Lung (tissue), 12 donors: ENCODE data around the gene BCOR. TPM values are rescaled to one million over a fixed set of nuclear protein-coding genes. Genes with fewer than 3 reads are reported as not detected.

Source experiments
- ATAC-seq: fragments of 200-7000 bp; cut with Tn5 transposase; one replicate; pipeline ENCODE4 v1.9.1; 2020; ENCODE audit warnings: moderate number of reproducible peaks; ENCODE audit not compliant: insufficient read depth, low FRiP score
- DNase-seq, 3 donors: peaks; one replicate each; pipeline ENCODE4 v3.0.0-alpha.2; 2013 to 2017
- H3K27ac ChIP-seq, 2 donors: one replicate each; pipeline ENCODE4 v1.5.1; 2013; ENCODE audit warnings: mild to moderate bottlenecking in 2 of 2, moderate library complexity in 2 of 2, control low read depth in 1 of 2, inconsistent platforms in 1 of 2, low read depth in 1 of 2, low read length in 1 of 2
- H3K27me3 ChIP-seq, 3 donors: one replicate each; pipeline ENCODE4 v1.5.1; 2013; ENCODE audit warnings: low read length in 2 of 3; ENCODE audit not compliant: control insufficient read depth in 3 of 3, insufficient read depth in 3 of 3
- H3K36me3 ChIP-seq, 4 donors: one replicate each; pipeline ENCODE4 v1.5.1; 2013; ENCODE audit warnings: low read length in 4 of 4, mild to moderate bottlenecking in 1 of 4, moderate library complexity in 1 of 4; ENCODE audit not compliant: control insufficient read depth in 4 of 4, insufficient read depth in 4 of 4
- H3K4me1 ChIP-seq, 5 donors: one replicate each; pipeline ENCODE4 v1.5.1; 2013; ENCODE audit warnings: low read length in 5 of 5, mild to moderate bottlenecking in 2 of 5, moderate library complexity in 1 of 5; ENCODE audit not compliant: control insufficient read depth in 5 of 5, insufficient read depth in 5 of 5
- H3K4me3 ChIP-seq: one replicate; pipeline ENCODE4 v1.5.1; 2013; ENCODE audit warnings: mild to moderate bottlenecking, control low read depth, moderate library complexity
- H3K9ac ChIP-seq, 2 donors: one replicate each; pipeline ENCODE4 v1.5.1; 2013; ENCODE audit warnings: low read length in 2 of 2, control low read depth in 1 of 2; ENCODE audit not compliant: insufficient read depth in 1 of 2
- H3K9me3 ChIP-seq, 4 donors: one replicate each; pipeline ENCODE4 v1.5.1; 2013; ENCODE audit warnings: low read length in 3 of 4, mild to moderate bottlenecking in 1 of 4, moderate library complexity in 1 of 4; ENCODE audit not compliant: control insufficient read depth in 4 of 4, insufficient read depth in 3 of 4
- CTCF ChIP-seq: IDR thresholded peaks from 2 replicates; pipeline ENCODE4 v1.5.1; 2012; ENCODE audit warnings: mild to moderate bottlenecking; ENCODE audit errors: control extremely low read depth, extremely low read depth
- WGBS, 2 donors: extraction: QIAGEN DNeasy Blood & Tissue Kit; methylation state at CpG; one replicate each; pipeline ENCODE4 v1.1.7; 2013; 5-methylcytosine and 5-hydroxymethylcytosine counted together
- polyA plus RNA-seq, 2 donors: library from polyadenylated mRNA; stranded (reverse); fragments of 200-250 nt; gene quantifications; one replicate each; pipeline ENCODE4 v1.2.1, GENCODE V29; 2013
- total RNA-seq, 2 donors: library from RNA; depleted of rRNA in 1 of 2; stranded (reverse); fragments of >200 nt in 1 of 2; gene quantifications; one replicate each; pipeline ENCODE4 v1.2.1, GENCODE V29; 2014 to 2021
- donor health status: control.
- donor health status: control.
- donor health status: Bipolar disorder and iron deficiency.
- donor health status: healthy.
- donor health status: DM: yes; HTN: yes; CAD: no.

The BCOR gene
- total and polyA plus RNA-seq, 4 donors: 10.8 to 67.2 (median 15.9) TPM

- H3K9me3 ChIP-seq: peaks cover 0 to 10% (median 2%) of the 10 kb centered on the region in 4 donors
- TF ChIP-seq CTCF: no peak
- H3K27me3 ChIP-seq: no peaks in the 10 kb centered on the region
- no peaks in the 10 kb centered on the region for H3K36me3 ChIP-seq
- peaks cover 0 to 4% (median 0%) of the 10 kb centered on the region in 5 donors for H3K4me1 ChIP-seq
- 85 to 97% methylated on average over 4 to 5 of the region's 5 CpGs for WGBS, 2 donors
- H3K4me3 ChIP-seq: no peak overlapping the region
- no peak for DNase-seq
- ATAC-seq: no peak
- H3K9ac ChIP-seq: no peak overlapping the region
- no peak overlapping the region for H3K27ac ChIP-seq
Measured at GRCh38 chrX:40035726-40036125, 62.0 kb downstream of the BCOR start.

- no peak for TF ChIP-seq CTCF
Measured at GRCh38 chrX:40031911-40032310, 65.8 kb downstream of the BCOR start.

GRCh38 chrX:40030205-40030604 lies 67.6 kb downstream of the BCOR start:
- DNase-seq: no peak
- H3K4me1 ChIP-seq: no peaks in the 10 kb centered on the region
- peaks cover 0 to 7% (median 2%) of the 10 kb centered on the region in 4 donors for H3K9me3 ChIP-seq
- WGBS, 2 donors: 80 to 100% methylated on average over 3 of the region's 3 CpGs
- H3K9ac ChIP-seq: no peak overlapping the region
- H3K27ac ChIP-seq: no peak overlapping the region
- no peak for ATAC-seq
- H3K4me3 ChIP-seq: no peak overlapping the region
- H3K27me3 ChIP-seq: no peaks in the 10 kb centered on the region
- H3K36me3 ChIP-seq: no peaks in the 10 kb centered on the region
- no peak for TF ChIP-seq CTCF

More at GRCh38 chrX:40031911-40032310, 65.8 kb downstream of the BCOR start:
- no peak for ATAC-seq
- no peak overlapping the region for H3K9ac ChIP-seq
- H3K9me3 ChIP-seq: peaks cover 0 to 8% (median 2%) of the 10 kb centered on the region in 4 donors
- no peak overlapping the region for H3K4me3 ChIP-seq
- DNase-seq: no peak
- WGBS, 2 donors: 82 to 88% methylated on average over 5 of the region's 5 CpGs
- no peak overlapping the region for H3K27ac ChIP-seq
- H3K27me3 ChIP-seq: no peaks in the 10 kb centered on the region
- H3K4me1 ChIP-seq: peaks cover 0 to 3% (median 0%) of the 10 kb centered on the region in 5 donors
- no peaks in the 10 kb centered on the region for H3K36me3 ChIP-seq

GRCh38 chrX:40022421-40022820 lies 75.3 kb downstream of the BCOR start:
- no peak overlapping the region for H3K4me3 ChIP-seq
- no peak overlapping the region for H3K9ac ChIP-seq
- no peak overlapping the region for H3K27ac ChIP-seq
- H3K36me3 ChIP-seq: no peaks in the 10 kb centered on the region
- TF ChIP-seq CTCF: no peak
- H3K9me3 ChIP-seq: peaks cover 0 to 5% (median 0%) of the 10 kb centered on the region in 4 donors
- H3K27me3 ChIP-seq: no peaks in the 10 kb centered on the region
- no peak for ATAC-seq
- H3K4me1 ChIP-seq: no peaks in the 10 kb centered on the region
- DNase-seq: no peak
- 56 to 64% methylated on average over 3 of the region's 3 CpGs for WGBS, 2 donors
